Stimulated activated naive B cell treated with anti-CD40 and anti-IgM and Interleukin-4, amounts not matched to agents 10 μg/mL and 1 μg/mL and 100 μg/mL, for 72 hours (primary cell): ENCODE results near the gene NOC4L.

Source experiments
- ATAC-seq, 2 donors: fragments of 150-1000 bp; cut with Tn5 transposase; replicated peaks; 2 replicates each; pipeline ENCODE4 v1.10.0; 2021; ENCODE audit warnings: moderate library complexity in 1 of 2
- DNase-seq: peaks from one replicate; pipeline ENCODE4 v3.0.0; 2021
- H3K27ac Mint-ChIP-seq: one replicate; pipeline ENCODE4 v1.8.0; 2022; ENCODE audit warnings: mild to moderate bottlenecking, mixed read lengths
- H3K27me3 Mint-ChIP-seq, 2 donors: one replicate each; pipeline ENCODE4 v1.8.0; 2022; ENCODE audit warnings: mixed read lengths in 2 of 2
- H3K36me3 Mint-ChIP-seq, 2 donors: one replicate each; pipeline ENCODE4 v1.8.0; 2022; ENCODE audit warnings: mixed read lengths in 2 of 2, mild to moderate bottlenecking in 1 of 2
- H3K4me1 Mint-ChIP-seq, 2 donors: one replicate each; pipeline ENCODE4 v1.8.0; 2022; ENCODE audit warnings: mixed read lengths in 2 of 2, mild to moderate bottlenecking in 1 of 2
- H3K4me3 Mint-ChIP-seq, 2 donors: one replicate each; pipeline ENCODE4 v1.8.0; 2022; ENCODE audit warnings: mild to moderate bottlenecking in 2 of 2, mixed read lengths in 2 of 2, moderate library complexity in 1 of 2
- H3K9me3 Mint-ChIP-seq, 2 donors: one replicate each; pipeline ENCODE4 v1.8.0; 2022; ENCODE audit warnings: mixed read lengths in 2 of 2, mild to moderate bottlenecking in 1 of 2

The NOC4L gene

GRCh38 chr12:132161796-132162507 lies 17.7 kb downstream of the NOC4L start:
- ATAC-seq (no peak), DNase-seq (no peak)
- Mint-ChIP-seq H3K4me1 (peaks cover 5 to 9% of the 10 kb centered on the region in 2 donors), H3K9me3 (peaks cover 7 to 9% of the 10 kb centered on the region in 2 donors), H3K27ac (no peak overlapping the region), H3K36me3 (peaks cover 11 to 23% of the 10 kb centered on the region in 2 donors), H3K27me3 (peaks cover 18 to 19% of the 10 kb centered on the region in 2 donors), H3K4me3 (no peak overlapping the region)

- no peak overlapping the region for H3K27ac Mint-ChIP-seq
- peaks cover 21 to 25% of the 10 kb centered on the region in 2 donors for H3K27me3 Mint-ChIP-seq
- peak; percentile 19 to 46 for ATAC-seq
- no peak overlapping the region for H3K4me3 Mint-ChIP-seq
- peaks cover 11 to 26% of the 10 kb centered on the region in 2 donors for H3K36me3 Mint-ChIP-seq
- peaks cover 10 to 12% of the 10 kb centered on the region in 2 donors for H3K9me3 Mint-ChIP-seq
- peaks cover 5 to 13% of the 10 kb centered on the region in 2 donors for H3K4me1 Mint-ChIP-seq
- no peak for DNase-seq
Measured at GRCh38 chr12:132162508-132163031, 18.3 kb downstream of the NOC4L start.

- Mint-ChIP-seq H3K27ac (no peak overlapping the region), H3K36me3 (peaks cover 11 to 26% of the 10 kb centered on the region in 2 donors), H3K27me3 (peaks cover 21 to 32% of the 10 kb centered on the region in 2 donors), H3K4me3 (no peak overlapping the region), H3K4me1 (peaks cover 5 to 13% of the 10 kb centered on the region in 2 donors), H3K9me3 (peaks cover 10 to 12% of the 10 kb centered on the region in 2 donors)
- DNase-seq (no peak), ATAC-seq (peak in 1 of 2 donors; percentile 14)
Measured at GRCh38 chr12:132163041-132163910, 19.0 kb downstream of the NOC4L start.

GRCh38 chr12:132163911-132164288 lies 19.6 kb downstream of the NOC4L start:
- ATAC-seq (peak in 1 of 2 donors; percentile 33), DNase-seq (no peak)
- peaks cover 10 to 12% of the 10 kb centered on the region in 2 donors for H3K9me3 Mint-ChIP-seq
- no peak overlapping the region for H3K4me3 Mint-ChIP-seq
- peaks cover 21 to 35% of the 10 kb centered on the region in 2 donors for H3K27me3 Mint-ChIP-seq
- no peak overlapping the region for H3K27ac Mint-ChIP-seq
- H3K36me3 Mint-ChIP-seq: peaks cover 11 to 26% of the 10 kb centered on the region in 2 donors
- H3K4me1 Mint-ChIP-seq: peaks cover 5 to 13% of the 10 kb centered on the region in 2 donors

GRCh38 chr12:132164426-132164825 lies 20.2 kb downstream of the NOC4L start:
- H3K4me3 Mint-ChIP-seq: no peak overlapping the region
- peaks cover 11 to 26% of the 10 kb centered on the region in 2 donors for H3K36me3 Mint-ChIP-seq

GRCh38 chr12:132165584-132165983 lies 21.3 kb downstream of the NOC4L start:
- Mint-ChIP-seq H3K9me3 (peaks cover 10 to 12% of the 10 kb centered on the region in 2 donors), H3K4me3 (no peak overlapping the region), H3K27ac (no peak overlapping the region), H3K4me1 (peaks cover 5 to 11% of the 10 kb centered on the region in 2 donors), H3K27me3 (peaks cover 24 to 47% of the 10 kb centered on the region in 2 donors), H3K36me3 (peaks cover 8 to 21% of the 10 kb centered on the region in 2 donors)
- ATAC-seq (no peak), DNase-seq (no peak)

More at GRCh38 chr12:132164426-132164825, 20.2 kb downstream of the NOC4L start:
- DNase-seq (no peak), ATAC-seq (no peak)
- peaks cover 10 to 12% of the 10 kb centered on the region in 2 donors for H3K9me3 Mint-ChIP-seq
- peaks cover 5 to 13% of the 10 kb centered on the region in 2 donors for H3K4me1 Mint-ChIP-seq
- H3K27me3 Mint-ChIP-seq: peaks cover 21 to 35% of the 10 kb centered on the region in 2 donors
- H3K27ac Mint-ChIP-seq: no peak overlapping the region

- peaks cover 25 to 51% of the 10 kb centered on the region in 2 donors for H3K27me3 Mint-ChIP-seq
- H3K36me3 Mint-ChIP-seq: peaks cover 8 to 21% of the 10 kb centered on the region in 2 donors
- H3K27ac Mint-ChIP-seq: no peak overlapping the region
- DNase-seq (no peak), ATAC-seq (no peak)
- H3K9me3 Mint-ChIP-seq: peaks cover 10 to 12% of the 10 kb centered on the region in 2 donors
- no peak overlapping the region for H3K4me3 Mint-ChIP-seq
- H3K4me1 Mint-ChIP-seq: peaks cover 5 to 11% of the 10 kb centered on the region in 2 donors
Measured at GRCh38 chr12:132166093-132166492, 21.8 kb downstream of the NOC4L start.

GRCh38 chr12:132166801-132167591 lies 22.7 kb downstream of the NOC4L start:
- peaks cover 10 to 12% of the 10 kb centered on the region in 2 donors for H3K9me3 Mint-ChIP-seq
- H3K4me3 Mint-ChIP-seq: no peak overlapping the region
- ATAC-seq (no peak), DNase-seq (no peak)
- H3K4me1 Mint-ChIP-seq: peaks cover 5 to 11% of the 10 kb centered on the region in 2 donors
- H3K27me3 Mint-ChIP-seq: peaks cover 25 to 56% of the 10 kb centered on the region in 2 donors
- H3K36me3 Mint-ChIP-seq: peaks cover 6 to 18% of the 10 kb centered on the region in 2 donors
- peak overlapping the region; percentile 65 for H3K27ac Mint-ChIP-seq

- no peak for DNase-seq
- no peak overlapping the region for H3K27ac Mint-ChIP-seq
Measured at GRCh38 chr12:132167611-132168310, 23.5 kb downstream of the NOC4L start.

GRCh38 chr12:132168311-132169031 lies 24.2 kb downstream of the NOC4L start:
- Mint-ChIP-seq H3K27ac (no peak overlapping the region), H3K27me3 (peaks cover 36 to 70% of the 10 kb centered on the region in 2 donors), H3K4me3 (no peak overlapping the region), H3K4me1 (peaks cover 6 to 17% of the 10 kb centered on the region in 2 donors), H3K9me3 (peaks cover 10 to 12% of the 10 kb centered on the region in 2 donors), H3K36me3 (peaks cover 4 to 14% of the 10 kb centered on the region in 2 donors)
- DNase-seq (no peak), ATAC-seq (no peak)

More at GRCh38 chr12:132167611-132168310, 23.5 kb downstream of the NOC4L start:
- H3K9me3 Mint-ChIP-seq: peaks cover 10 to 12% of the 10 kb centered on the region in 2 donors
- no peak overlapping the region for H3K4me3 Mint-ChIP-seq
- H3K4me1 Mint-ChIP-seq: peaks cover 5 to 13% of the 10 kb centered on the region in 2 donors
- ATAC-seq: no peak
- peaks cover 4 to 14% of the 10 kb centered on the region in 2 donors for H3K36me3 Mint-ChIP-seq
- peaks cover 29 to 63% of the 10 kb centered on the region in 2 donors for H3K27me3 Mint-ChIP-seq

- peaks cover 10 to 12% of the 10 kb centered on the region in 2 donors for H3K9me3 Mint-ChIP-seq
- peaks cover 36 to 69% of the 10 kb centered on the region in 2 donors for H3K27me3 Mint-ChIP-seq
- no peak overlapping the region for H3K27ac Mint-ChIP-seq
- peaks cover 4 to 14% of the 10 kb centered on the region in 2 donors for H3K36me3 Mint-ChIP-seq
- ATAC-seq (no peak), DNase-seq (no peak)
- peaks cover 7 to 18% of the 10 kb centered on the region in 2 donors for H3K4me1 Mint-ChIP-seq
- no peak overlapping the region for H3K4me3 Mint-ChIP-seq
Measured at GRCh38 chr12:132169376-132169775, 25.1 kb downstream of the NOC4L start.

- ATAC-seq (no peak), DNase-seq (no peak)
- peaks cover 10 to 12% of the 10 kb centered on the region in 2 donors for H3K9me3 Mint-ChIP-seq
- peaks cover 39 to 71% of the 10 kb centered on the region in 2 donors for H3K27me3 Mint-ChIP-seq
- peaks cover 4 to 14% of the 10 kb centered on the region in 2 donors for H3K36me3 Mint-ChIP-seq
- no peak overlapping the region for H3K27ac Mint-ChIP-seq
- H3K4me3 Mint-ChIP-seq: no peak overlapping the region
- H3K4me1 Mint-ChIP-seq: peaks cover 7 to 22% of the 10 kb centered on the region in 2 donors
Measured at GRCh38 chr12:132170094-132170636, 25.9 kb downstream of the NOC4L start.
